Measurements from ENCODE around the gene ORM2. TPM values are rescaled to one million over a fixed set of nuclear protein-coding genes. Genes with fewer than 3 reads are reported as not detected.

The ORM2 gene
- total and polyA plus RNA-seq, 5 experiments from 2014 or later: not detected

Other genes with a start within 250 kb of the ORM2 start
- gene KIF12, start 230.6 kb upstream of the ORM2 start, total RNA-seq: not detected
- not detected for gene KIF12, start 230.6 kb upstream of the ORM2 start, polyA plus RNA-seq
- gene COL27A1, start 174.3 kb upstream of the ORM2 start, total RNA-seq: 1 to 10 TPM; 1.4 to 1.7 TPM
- gene COL27A1, start 174.3 kb upstream of the ORM2 start, polyA plus RNA-seq: under 1 TPM in 1 of 3 donors, not detected in 2; 0.14 TPM
- gene ORM1, start 6.8 kb upstream of the ORM2 start, total RNA-seq: not detected
- not detected for gene ORM1, start 6.8 kb upstream of the ORM2 start, polyA plus RNA-seq
- gene AKNA, start 58.1 kb downstream of the ORM2 start, total RNA-seq: 100 to 1,000 TPM; 425 to 430 TPM
- gene AKNA, start 58.1 kb downstream of the ORM2 start, polyA plus RNA-seq: 10 to 100 TPM; 12.7 to 31.6 (median 21.3) TPM
- 1 to 10 TPM; 3.3 to 4.2 TPM for gene WHRN, start 175.6 kb downstream of the ORM2 start, total RNA-seq
- under 1 TPM; 0.17 to 0.56 (median 0.43) TPM for gene WHRN, start 175.6 kb downstream of the ORM2 start, polyA plus RNA-seq

Data from naive thymus-derived CD8-positive, alpha-beta T cell (primary cell).